Right kidney (tissue), 1 donor: ENCODE data around the gene C1RL.
A peak's percentile ranks its signal among the peaks of the same experiment; 100 is the strongest.
"Not testable (repeated sequence)": the region's sequence is repeated elsewhere in the genome, so short reads cannot be mapped to it uniquely, and the experiment has no call there.

Experiments used
- DNase-seq: peaks from one replicate; pipeline ENCODE4 v3.0.0-alpha.2; 2016

Gene C1RL

GRCh38 chr12:7114851-7115250 lies 5.8 kb upstream of the C1RL start:
- DNase-seq, result no peak

DNA sequence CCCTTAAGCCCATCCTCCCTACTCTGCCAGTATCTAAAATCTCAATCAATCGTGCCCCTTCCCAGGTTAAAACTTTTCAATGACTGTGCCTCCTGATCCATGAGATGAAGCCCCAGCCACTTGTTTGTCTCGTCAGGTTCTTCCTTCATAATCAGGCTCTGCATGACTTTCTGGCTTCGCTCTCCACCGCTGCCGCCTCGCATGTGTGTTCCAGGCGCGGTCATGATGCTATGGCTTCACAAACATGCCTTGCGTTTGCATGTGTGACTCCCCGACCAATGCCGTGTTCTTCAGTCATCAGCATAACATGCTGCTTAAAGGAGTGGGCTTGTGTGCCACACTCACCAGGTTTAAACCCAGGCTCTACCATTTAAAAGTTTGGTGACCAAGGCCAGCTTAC lies 5.0 kb upstream of the C1RL start:
- DNase-seq, result no peak

GRCh38 chr12:7113389-7113871 lies 4.4 kb upstream of the C1RL start:
- no peak for DNase-seq

GRCh38 chr12:7112041-7112440 lies 3.0 kb upstream of the C1RL start:
- no peak for DNase-seq

GRCh38 chr12:7110661-7111060 lies 1.6 kb upstream of the C1RL start:
- DNase-seq, result no peak

DNA sequence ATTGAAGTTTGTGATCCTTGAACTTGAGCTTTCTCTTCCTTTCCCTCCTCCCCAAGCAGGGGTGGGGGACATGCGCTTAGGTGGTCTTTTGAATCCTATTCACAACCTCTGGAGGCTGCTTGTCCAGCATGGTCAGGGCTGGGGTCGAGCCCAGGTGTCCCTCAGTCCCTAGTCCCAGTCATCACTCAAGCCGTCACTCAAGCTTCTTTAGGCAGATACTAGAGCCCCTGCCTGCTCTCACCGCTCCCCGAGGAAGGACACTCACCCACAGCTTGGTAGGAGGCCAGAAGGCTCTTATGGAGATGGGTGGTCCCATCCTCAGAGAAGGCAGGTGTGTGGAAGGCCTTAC lies 532 bp upstream of the C1RL start:
- no peak for DNase-seq

GRCh38 chr12:7108003-7108795 lies 815 bp downstream of the C1RL start:
- peak; percentile 83 for DNase-seq

GRCh38 chr12:7107636-7108002 lies 1.4 kb downstream of the C1RL start:
- DNase-seq, result no peak

DNA sequence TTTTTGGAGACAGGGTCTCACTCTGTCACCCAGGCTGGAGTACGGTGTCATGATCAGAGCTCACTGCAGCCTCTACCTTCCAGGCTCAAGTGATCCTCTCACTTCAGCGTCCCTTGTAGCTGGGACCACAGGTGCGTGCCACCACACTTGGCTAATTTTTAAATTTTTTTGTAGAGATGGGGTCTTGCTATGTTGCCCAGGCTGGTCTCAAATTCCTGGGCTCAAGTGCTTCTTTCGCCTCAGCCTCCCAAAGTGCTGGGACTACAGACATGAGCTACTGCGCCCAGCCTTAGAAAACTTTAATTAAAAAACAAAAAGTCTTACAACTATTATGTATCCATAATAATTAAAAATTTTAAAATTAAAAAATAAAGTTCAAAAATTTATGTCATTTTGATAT lies 1.8 kb downstream of the C1RL start:
- not testable (repeated sequence) for DNase-seq

- no peak for DNase-seq
Measured at GRCh38 chr12:7106082-7106481, 2.9 kb downstream of the C1RL start.

GRCh38 chr12:7103837-7104584 lies 5.0 kb downstream of the C1RL start:
- DNase-seq, result no peak

GRCh38 chr12:7102582-7102981 lies 6.4 kb downstream of the C1RL start:
- DNase-seq, result no peak

GRCh38 chr12:7101694-7102131 lies 7.3 kb downstream of the C1RL start:
- no peak for DNase-seq

- DNase-seq, result no peak
Measured at GRCh38 chr12:7101047-7101693, 7.8 kb downstream of the C1RL start.

DNA sequence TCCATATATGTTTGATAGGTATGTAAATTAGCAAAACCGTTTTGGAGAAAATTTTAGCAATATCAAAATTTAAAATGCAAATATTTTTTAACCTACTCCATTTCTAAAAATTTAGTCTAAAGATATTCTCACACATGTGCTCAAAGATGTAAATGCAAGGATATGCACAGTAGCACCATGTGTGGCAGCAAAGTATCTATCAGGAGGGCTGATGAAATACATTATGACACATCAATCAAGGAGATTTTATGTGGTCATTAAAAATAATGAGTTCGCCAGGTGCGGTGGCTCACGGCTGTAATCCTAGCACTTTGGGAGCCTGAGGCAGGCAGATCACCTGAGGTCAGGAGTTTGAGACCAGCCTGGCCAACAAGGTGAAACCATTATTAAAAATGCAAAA lies 8.8 kb downstream of the C1RL start:
- no peak for DNase-seq

DNA sequence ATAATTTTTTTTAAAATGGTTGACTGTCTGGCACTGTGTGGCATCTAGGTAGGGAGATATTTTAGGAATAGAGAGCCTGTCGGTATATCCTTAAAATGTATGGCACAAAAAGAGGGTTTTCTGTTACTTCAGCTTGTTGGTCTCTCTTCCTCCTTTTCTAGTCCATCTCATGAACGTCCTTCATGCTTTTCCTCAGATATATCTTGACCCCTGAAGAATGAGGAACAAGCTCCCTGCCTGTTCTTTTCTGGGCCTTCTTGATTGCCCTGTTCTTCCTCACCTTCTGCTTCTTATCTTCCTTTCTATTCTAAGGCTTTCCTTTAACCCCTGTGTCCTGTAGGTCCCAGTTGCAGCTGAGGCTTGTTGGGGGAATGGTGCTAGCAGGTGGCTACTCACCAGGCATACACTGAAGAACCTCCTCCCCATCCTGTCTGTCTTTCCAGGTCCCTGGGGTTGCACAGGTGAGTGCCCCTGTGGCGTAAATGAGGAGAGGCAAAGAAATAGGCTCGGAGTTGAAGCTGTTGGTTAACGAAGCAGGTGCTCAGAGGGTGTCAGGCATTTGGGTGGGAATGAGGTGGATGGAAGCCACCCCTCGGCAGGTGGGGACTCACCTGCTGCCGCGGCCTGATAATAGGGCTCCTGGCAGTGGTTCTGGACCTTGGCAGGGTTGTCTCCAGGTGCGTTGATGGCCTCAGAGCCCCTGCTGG lies 9.6 kb downstream of the C1RL start:
- no peak for DNase-seq

- peak; percentile 39 for DNase-seq
Measured at GRCh38 chr12:7096979-7097378, 12.0 kb downstream of the C1RL start.

DNA sequence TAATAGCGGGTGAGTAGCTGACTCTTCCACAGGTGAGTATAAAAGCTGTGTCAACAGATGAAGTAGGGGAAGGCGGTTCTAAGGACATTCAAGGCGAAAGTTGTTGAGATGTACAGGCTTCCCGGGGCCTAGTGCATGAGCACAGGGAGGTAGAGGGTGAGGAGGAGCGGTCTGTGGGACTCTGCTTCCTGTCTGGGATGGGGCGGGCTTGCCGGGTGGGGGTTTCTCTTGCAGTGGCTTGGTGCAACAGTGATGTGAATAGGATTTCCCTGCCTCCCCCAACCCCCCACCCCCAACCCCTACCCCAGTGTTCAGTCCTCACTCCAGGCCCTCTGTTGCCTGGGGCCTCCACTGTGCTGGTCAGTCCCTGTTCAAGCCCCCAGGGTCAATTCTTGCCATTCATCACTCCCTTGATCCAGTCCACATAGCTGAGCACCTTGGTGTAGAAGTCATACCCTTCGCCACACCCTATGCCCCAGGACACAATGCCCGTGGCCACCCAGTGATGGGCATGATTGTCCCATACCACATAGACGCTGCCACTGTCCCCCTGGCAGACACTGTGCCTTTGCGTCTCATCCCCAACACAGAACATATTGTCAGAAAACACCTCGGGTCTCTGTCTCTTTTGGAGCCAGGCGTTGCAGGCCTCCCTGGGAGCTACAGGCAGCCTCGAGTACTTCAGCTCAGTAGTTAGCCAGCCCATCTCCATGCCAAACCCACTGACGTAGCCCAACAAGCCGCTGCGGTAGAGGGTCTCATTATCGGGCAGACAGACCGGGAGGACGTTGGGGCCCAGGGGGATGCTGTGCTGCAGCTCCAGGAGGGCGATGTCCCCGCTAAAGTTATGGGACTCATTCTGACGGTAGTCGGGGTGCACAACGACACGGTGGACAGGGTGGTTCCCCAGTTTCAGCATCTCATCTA lies 12.7 kb downstream of the C1RL start:
- no peak for DNase-seq

DNA sequence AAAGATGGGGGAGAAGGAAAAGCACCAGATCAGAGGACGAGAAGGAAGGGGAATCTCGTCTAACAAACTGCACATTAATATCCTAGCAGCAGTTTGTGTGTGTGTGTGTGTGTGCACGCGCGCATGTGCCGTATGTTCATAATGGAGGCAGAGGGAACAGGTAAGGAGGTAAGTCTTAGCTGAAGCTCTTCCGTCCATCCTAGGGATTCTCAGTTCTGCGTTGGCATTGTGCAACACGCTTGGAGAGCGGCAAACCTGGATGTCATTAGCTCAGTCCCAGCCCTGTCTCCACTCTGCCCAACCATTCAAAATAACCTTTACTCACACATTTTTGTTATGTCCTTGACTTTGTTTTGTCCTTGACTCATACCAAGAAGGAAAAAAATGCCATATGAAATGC lies 15.1 kb downstream of the C1RL start:
- no peak for DNase-seq

- DNase-seq, result no peak
Measured at GRCh38 chr12:7093486-7093885, 15.5 kb downstream of the C1RL start.

DNA sequence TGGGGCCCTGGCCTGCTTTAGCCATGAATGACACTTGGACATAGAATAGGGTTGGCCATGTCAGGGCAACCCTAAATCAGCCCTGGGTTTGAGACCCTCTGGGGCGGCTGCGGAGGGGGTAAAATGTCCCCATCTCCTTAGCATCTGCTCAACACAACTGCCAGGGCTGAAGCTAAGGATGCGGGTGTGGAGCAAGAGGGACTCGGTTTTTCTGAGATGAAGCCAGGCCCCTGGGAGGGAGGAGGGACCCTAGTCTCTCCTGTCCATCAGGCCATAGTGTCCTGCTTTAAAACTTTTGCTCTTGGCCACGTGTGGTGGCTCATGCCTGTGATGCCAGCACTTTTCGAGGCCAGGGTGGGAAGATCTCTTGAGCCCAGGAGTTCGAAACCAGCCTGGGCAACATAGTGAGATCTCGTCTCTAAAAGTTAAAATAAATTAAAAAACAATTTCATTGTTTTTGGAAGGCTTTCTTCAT lies 16.0 kb downstream of the C1RL start:
- no peak for DNase-seq
